Mammary epithelial cell (primary cell): ENCODE measurements around the gene DNASE1L2.

Experiments used
- CTCF ChIP-seq, 2 donors: IDR thresholded peaks in 1 of 2; conservative IDR thresholded peaks in 1 of 2; 2 replicates each; pipeline ENCODE4 v1.5.1; 2011 to 2012; ENCODE audit warnings: inconsistent platforms in 2 of 2, low read length in 2 of 2, mild to moderate bottlenecking in 2 of 2, control low read depth in 1 of 2, low read depth in 1 of 2; ENCODE audit not compliant: insufficient read depth in 1 of 2; ENCODE audit errors: extremely low read depth in 1 of 2
- EZH2 ChIP-seq: IDR thresholded peaks from 2 replicates; pipeline ENCODE4 v1.6.1; 2012; ENCODE audit warnings: low read length, inconsistent platforms, borderline replicate concordance

- TF ChIP-seq CTCF (conservative IDR thresholded peaks at IDR 0.05 in 1 of 2, IDR thresholded peaks at IDR 0.05 in 1 of 2; ENCODE audit: extremely low read depth in 1 of 2, insufficient read depth in 1 of 2, low read depth in 1 of 2, low read length in 2 of 2) = no peak
- TF ChIP-seq EZH2 = no peak
Observed at GRCh38 chr16:2190002-2190658, 46.1 kb upstream of the DNASE1L2 start.
